GM12891 (cell line): ENCODE measurements around the gene RAD21L1.

ENCODE experiments used
- POLR2A ChIP-seq: IDR thresholded peaks from 2 replicates; pipeline ENCODE4 v1.6.1; 2011; ENCODE audit warnings: low read depth, low read length, control low read depth
- POLR2AphosphoS5 ChIP-seq: IDR thresholded peaks from 2 replicates; pipeline ENCODE4 v1.6.1; 2011; ENCODE audit warnings: low read depth, low read length, control low read depth

- TF ChIP-seq POLR2AphosphoS5 (no peak), POLR2A (no peak)
These were observed 38.2 kb upstream of the RAD21L1 start for GRCh38 chr20:1187605-1188171.
